ENCODE data around the gene NIF3L1.

The NIF3L1 gene

GRCh38 chr2:200909958-200910357 lies 20.8 kb downstream of the NIF3L1 start:
- H3K4me3 ChIP-seq (ENCODE audit: low read length): no peak overlapping the region
- TF ChIP-seq CTCF (IDR thresholded peaks at IDR 0.05; ENCODE audit: insufficient read depth, low read depth, low read length, missing control alignments): no peak
- no peak for DNase-seq (ENCODE audit: low read depth)

- no peak for TF ChIP-seq CTCF (IDR thresholded peaks at IDR 0.05; ENCODE audit: insufficient read depth, low read depth, low read length, missing control alignments)
- DNase-seq (ENCODE audit: low read depth): peak; percentile 22
Measured at GRCh38 chr2:200913654-200914053, 24.5 kb downstream of the NIF3L1 start.

GRCh38 chr2:200922439-200922838 lies 33.3 kb downstream of the NIF3L1 start:
- no peak for DNase-seq (ENCODE audit: low read depth)
- no peak overlapping the region for H3K4me3 ChIP-seq (ENCODE audit: low read length)
- TF ChIP-seq CTCF (IDR thresholded peaks at IDR 0.05; ENCODE audit: insufficient read depth, low read depth, low read length, missing control alignments): no peak

More at GRCh38 chr2:200913654-200914053, 24.5 kb downstream of the NIF3L1 start:
- H3K4me3 ChIP-seq (ENCODE audit: low read length): no peak overlapping the region

- DNase-seq (ENCODE audit: low read depth): peak; percentile 57
- no peak for TF ChIP-seq CTCF (IDR thresholded peaks at IDR 0.05; ENCODE audit: insufficient read depth, low read depth, low read length, missing control alignments)
- H3K4me3 ChIP-seq (ENCODE audit: low read length): no peak overlapping the region
Measured at GRCh38 chr2:200929334-200930249, 40.4 kb downstream of the NIF3L1 start.

GRCh38 chr2:200930947-200931626 lies 41.9 kb downstream of the NIF3L1 start:
- TF ChIP-seq CTCF (IDR thresholded peaks at IDR 0.05; ENCODE audit: insufficient read depth, low read depth, low read length, missing control alignments): no peak
- no peak overlapping the region for H3K4me3 ChIP-seq (ENCODE audit: low read length)
- no peak for DNase-seq (ENCODE audit: low read depth)

GRCh38 chr2:200939832-200940231 lies 50.7 kb downstream of the NIF3L1 start:
- TF ChIP-seq CTCF (IDR thresholded peaks at IDR 0.05; ENCODE audit: insufficient read depth, low read depth, low read length, missing control alignments): no peak
- DNase-seq (ENCODE audit: low read depth): no peak
- H3K4me3 ChIP-seq (ENCODE audit: low read length): no peak overlapping the region

Measured in epithelial cell of esophagus (primary cell).